Cardiac fibroblast (primary cell): ENCODE data around the gene SMPDL3B.

Source experiments
- DNase-seq, 2 donors: peaks; one replicate each; pipeline versions ENCODE4 v3.0.0 to v3.0.0-alpha.2; 2010; ENCODE audit warnings: low read depth in 2 of 2
- H3K4me3 ChIP-seq, 2 donors: replicated peaks in 1 of 2; 1 replicate in 1 of 2; 2 replicates in 1 of 2; pipeline ENCODE4 v1.5.1; 2011; ENCODE audit warnings: low read depth in 2 of 2, low read length in 2 of 2, mild to moderate bottlenecking in 2 of 2, moderate library complexity in 1 of 2
- TF ChIP-seq, protein P1 (sequence below): IDR thresholded peaks from one replicate; pipeline ENCODE4 v1.5.1; 2011; ENCODE audit warnings: low read depth, mild to moderate bottlenecking, low read length, inconsistent platforms

The SMPDL3B gene

DNA sequence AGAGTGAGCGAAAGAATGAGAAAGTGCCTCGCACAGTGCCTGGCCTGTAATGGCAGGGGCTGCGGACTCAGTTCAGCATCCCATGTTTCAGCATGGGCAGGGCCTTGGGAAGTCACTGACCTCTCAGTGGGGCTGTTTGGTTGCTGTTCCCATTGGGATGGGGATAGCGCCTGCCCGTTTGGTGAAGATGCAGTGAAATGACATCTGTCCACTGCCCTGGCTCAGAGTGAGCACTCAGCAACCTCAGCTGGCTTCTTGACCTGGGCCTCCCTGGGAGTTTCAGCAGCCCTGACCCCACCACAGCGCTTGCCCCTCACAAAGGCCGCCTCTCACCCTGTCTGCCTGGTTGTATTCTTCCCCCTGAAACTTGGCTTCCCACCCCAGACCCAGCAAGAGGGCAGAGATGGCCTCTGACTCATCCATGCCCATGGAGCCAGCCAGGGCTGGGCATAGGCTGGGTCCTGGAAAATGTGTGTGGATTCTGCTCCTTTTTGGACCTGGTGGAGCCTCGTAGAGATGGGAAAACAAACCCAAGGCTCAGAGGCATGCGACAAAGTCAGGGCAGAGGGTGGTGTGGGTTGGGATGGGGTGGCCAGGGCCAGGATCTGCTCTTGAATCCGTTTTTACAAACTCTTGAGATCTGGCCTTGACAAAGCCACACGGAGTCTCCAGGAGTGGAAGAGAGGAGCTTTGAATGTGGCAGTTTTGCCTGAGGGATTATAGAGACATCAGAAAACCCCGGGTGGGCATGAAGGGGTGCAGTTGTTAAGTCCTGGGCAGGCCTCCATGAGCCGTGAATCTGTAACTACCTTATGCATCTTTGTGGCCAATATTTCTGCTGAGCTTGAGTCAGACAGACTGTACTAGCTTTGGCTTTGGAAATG, 26.2 kb downstream of the SMPDL3B start:
- TF ChIP-seq, protein P1, sequence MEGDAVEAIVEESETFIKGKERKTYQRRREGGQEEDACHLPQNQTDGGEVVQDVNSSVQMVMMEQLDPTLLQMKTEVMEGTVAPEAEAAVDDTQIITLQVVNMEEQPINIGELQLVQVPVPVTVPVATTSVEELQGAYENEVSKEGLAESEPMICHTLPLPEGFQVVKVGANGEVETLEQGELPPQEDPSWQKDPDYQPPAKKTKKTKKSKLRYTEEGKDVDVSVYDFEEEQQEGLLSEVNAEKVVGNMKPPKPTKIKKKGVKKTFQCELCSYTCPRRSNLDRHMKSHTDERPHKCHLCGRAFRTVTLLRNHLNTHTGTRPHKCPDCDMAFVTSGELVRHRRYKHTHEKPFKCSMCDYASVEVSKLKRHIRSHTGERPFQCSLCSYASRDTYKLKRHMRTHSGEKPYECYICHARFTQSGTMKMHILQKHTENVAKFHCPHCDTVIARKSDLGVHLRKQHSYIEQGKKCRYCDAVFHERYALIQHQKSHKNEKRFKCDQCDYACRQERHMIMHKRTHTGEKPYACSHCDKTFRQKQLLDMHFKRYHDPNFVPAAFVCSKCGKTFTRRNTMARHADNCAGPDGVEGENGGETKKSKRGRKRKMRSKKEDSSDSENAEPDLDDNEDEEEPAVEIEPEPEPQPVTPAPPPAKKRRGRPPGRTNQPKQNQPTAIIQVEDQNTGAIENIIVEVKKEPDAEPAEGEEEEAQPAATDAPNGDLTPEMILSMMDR = no peak
- DNase-seq = peak in 1 of 2 donors; percentile 22
- peak overlapping the region; percentile 67 to 73 for H3K4me3 ChIP-seq

DNA sequence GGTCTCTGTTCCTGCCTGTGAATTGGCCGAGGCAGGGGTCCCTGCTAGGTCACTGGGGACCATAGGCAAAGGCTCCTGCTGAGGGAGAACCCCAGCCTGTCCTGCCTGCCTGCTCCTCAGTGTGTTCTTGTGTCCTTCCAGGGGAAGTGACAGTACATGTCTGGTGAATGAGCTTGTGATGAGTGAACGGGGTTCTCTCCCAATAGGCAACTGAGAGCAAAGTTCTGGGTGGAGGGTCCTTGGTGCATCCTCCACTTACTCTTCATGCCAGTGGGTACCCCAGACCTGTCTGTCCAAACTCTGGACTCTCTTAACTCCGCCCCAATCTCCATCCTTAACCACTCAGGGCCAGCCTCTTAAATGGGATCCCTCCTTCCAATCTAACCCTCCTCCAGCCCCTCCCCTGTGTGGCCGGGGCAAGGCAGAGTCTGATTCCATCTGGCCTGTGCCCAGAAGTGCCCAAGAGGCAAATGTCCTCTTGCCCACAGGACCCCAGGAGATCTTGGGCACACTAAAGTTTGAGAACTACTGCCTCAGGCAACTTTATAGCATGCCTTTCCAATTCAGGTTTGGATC, 26.9 kb downstream of the SMPDL3B start:
- DNase-seq = peak in 1 of 2 donors; percentile 21
- no peak overlapping the region for H3K4me3 ChIP-seq
- TF ChIP-seq, protein P1 = no peak

DNA sequence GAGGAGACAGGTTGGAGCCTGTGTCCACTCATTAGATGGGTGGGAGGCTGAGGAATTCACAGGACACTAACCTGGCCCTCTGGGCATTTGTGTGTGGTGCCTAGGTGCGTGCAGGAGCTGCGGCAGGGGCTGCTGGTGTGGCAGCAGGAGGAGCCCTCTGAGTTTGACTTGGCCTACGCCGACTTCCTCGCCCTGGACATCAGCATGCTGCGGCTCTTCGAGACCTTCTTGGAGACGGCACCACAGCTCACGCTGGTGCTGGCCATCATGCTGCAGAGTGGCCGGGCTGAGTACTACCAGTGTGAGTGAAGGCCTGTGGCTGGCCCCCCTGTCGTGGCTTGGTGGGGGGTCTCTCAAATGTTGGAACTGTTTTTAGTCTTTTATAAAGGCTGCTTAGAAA, 28.6 kb downstream of the SMPDL3B start:
- no peak overlapping the region for H3K4me3 ChIP-seq
- TF ChIP-seq, protein P1 = no peak
- DNase-seq = no peak

DNA sequence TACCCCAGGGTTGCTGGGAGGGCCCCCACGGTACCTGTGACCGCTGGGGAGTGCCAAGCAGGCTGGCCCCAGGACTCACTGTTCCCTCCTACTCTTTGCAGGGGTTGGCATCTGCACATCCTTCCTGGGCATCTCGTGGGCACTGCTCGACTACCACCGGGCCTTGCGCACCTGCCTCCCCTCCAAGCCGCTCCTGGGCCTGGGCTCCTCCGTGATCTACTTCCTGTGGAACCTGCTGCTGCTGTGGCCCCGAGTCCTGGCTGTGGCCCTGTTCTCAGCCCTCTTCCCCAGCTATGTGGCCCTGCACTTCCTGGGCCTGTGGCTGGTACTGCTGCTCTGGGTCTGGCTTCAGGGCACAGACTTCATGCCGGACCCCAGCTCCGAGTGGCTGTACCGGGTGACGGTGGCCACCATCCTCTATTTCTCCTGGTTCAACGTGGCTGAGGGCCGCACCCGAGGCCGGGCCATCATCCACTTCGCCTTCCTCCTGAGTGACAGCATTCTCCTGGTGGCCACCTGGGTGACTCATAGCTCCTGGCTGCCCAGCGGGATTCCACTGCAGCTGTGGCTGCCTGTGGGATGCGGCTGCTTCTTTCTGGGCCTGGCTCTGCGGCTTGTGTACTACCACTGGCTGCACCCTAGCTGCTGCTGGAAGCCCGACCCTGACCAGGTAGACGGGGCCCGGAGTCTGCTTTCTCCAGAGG, 31.8 kb downstream of the SMPDL3B start:
- TF ChIP-seq, protein P1 = no peak
- no peak overlapping the region for H3K4me3 ChIP-seq
- DNase-seq = no peak

DNA sequence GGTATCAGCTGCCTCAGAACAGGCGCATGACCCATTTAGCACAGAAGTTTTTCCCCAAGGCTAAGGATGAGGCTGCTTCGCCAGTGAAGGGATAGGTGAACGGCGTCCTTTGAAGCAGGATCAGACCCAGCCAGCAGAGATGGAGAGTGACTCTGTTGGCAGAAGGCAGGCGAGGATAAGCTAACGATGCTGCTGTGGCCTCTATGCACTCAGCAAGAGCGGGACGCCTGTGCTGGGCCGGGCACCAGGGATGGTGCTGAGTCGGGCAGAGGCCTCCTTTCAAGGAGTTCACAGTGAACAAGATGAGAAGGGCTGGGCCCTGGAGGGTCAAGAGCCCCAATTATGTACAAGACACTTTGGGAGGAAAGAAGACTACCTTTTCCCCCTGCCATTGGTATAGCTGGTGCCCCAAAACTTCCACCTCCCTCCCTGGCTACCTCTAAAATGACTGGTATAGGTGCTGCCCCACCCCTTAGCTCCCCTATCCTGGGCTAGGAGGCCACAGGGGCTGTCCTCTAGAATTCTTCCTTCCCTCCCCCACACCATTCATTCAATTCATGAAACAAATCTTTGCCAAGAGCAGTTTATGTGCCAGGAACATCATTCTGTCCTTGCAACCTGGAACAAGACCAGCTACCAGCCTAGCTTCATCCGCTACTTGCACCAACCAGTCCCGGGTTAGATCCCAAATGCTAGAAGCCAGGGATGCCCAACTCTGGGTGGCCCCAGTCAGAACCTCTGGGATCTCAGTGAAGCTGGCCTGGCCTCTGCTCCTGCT, 32.5 kb downstream of the SMPDL3B start:
- no peak overlapping the region for H3K4me3 ChIP-seq
- TF ChIP-seq, protein P1 = no peak
- no peak for DNase-seq

DNA sequence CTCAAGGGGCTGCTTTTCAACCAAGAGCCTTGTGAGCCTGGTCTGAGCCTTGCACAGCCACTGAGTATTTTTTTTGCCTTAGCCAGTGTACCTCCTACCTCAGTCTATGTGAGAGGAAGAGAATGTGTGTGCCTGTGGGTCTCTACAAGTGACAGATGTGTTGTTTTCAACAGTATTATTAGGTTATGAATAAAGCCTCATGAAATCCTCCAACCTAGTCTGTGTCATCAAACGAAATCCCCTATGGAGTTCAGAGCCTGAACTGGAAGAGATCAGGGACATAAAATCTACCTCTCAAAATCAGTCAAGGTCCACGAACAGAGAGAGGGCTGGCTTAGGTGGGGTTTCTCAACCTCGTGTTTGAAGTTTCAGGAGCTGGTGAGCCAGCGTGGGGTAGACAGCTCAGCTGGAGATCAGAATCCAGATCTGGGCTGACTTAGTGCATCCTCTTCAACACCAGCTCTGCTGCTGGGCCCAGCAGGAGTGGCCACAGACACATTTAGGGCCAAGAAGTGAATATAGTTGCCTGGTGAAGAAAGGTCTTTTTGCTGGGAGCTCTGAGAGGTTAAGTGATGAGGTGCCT, 33.2 kb downstream of the SMPDL3B start:
- peak in 1 of 2 donors; percentile 12 for DNase-seq
- H3K4me3 ChIP-seq = no peak overlapping the region
- TF ChIP-seq, protein P1 = no peak
